Thymus (tissue), 11 donors: Measurements from ENCODE around the gene INPPL1. TPM values are rescaled to one million over a fixed set of nuclear protein-coding genes. Genes with fewer than 3 reads are reported as not detected.
A peak's percentile ranks its signal among the peaks of the same experiment; 100 is the strongest.

Experiments used
- DNase-seq, 9 donors: peaks; one replicate each; pipeline ENCODE4 v3.0.0-alpha.2; 2013; ENCODE audit warnings: low spot score in 9 of 9, low read depth in 6 of 9, missing footprints in 1 of 9
- H3K27ac ChIP-seq, 2 donors: one replicate each; pipeline ENCODE4 v1.5.1; 2013; ENCODE audit warnings: control low read depth in 1 of 2, low read depth in 1 of 2, low read length in 1 of 2, mild to moderate bottlenecking in 1 of 2, moderate library complexity in 1 of 2
- H3K27me3 ChIP-seq, 2 donors: one replicate each; pipeline ENCODE4 v1.5.1; 2013; ENCODE audit warnings: low read length in 1 of 2; ENCODE audit not compliant: control insufficient read depth in 2 of 2, insufficient read depth in 1 of 2
- H3K36me3 ChIP-seq, 2 donors: one replicate each; pipeline ENCODE4 v1.5.1; 2013; ENCODE audit warnings: low read length in 1 of 2, mild to moderate bottlenecking in 1 of 2, moderate library complexity in 1 of 2; ENCODE audit not compliant: control insufficient read depth in 2 of 2, insufficient read depth in 2 of 2
- H3K4me1 ChIP-seq, 2 donors: one replicate each; pipeline ENCODE4 v1.5.1; 2013; ENCODE audit warnings: low read length in 2 of 2; ENCODE audit not compliant: control insufficient read depth in 2 of 2, insufficient read depth in 2 of 2
- H3K4me3 ChIP-seq, 2 donors: one replicate each; pipeline ENCODE4 v1.5.1; 2013; ENCODE audit warnings: low read length in 2 of 2, control low read depth in 1 of 2, mild to moderate bottlenecking in 1 of 2
- H3K9me3 ChIP-seq, 2 donors: one replicate each; pipeline ENCODE4 v1.5.1; 2013; ENCODE audit warnings: low read length in 1 of 2, mild to moderate bottlenecking in 1 of 2; ENCODE audit not compliant: control insufficient read depth in 2 of 2, insufficient read depth in 1 of 2
- WGBS: extraction: QIAGEN DNeasy Blood & Tissue Kit; methylation state at CpG from one replicate; pipeline ENCODE4 v1.1.7; 2013; 5-methylcytosine and 5-hydroxymethylcytosine counted together
- polyA plus RNA-seq: library from polyadenylated mRNA; stranded (reverse); fragments of 200-250 nt; gene quantifications from one replicate; pipeline ENCODE4 v1.2.3, GENCODE V29; 2013
- total RNA-seq: library from RNA; stranded (reverse); fragments of 120-200 nt; gene quantifications from one replicate; pipeline ENCODE4 v1.2.4, GENCODE V29; 2013
- donor health status: healthy.

The INPPL1 gene
- total and polyA plus RNA-seq, 2 donors = 27.7 to 58.3 TPM

- Histone ChIP-seq H3K4me1 (peaks cover 0 to 2% of the 10 kb centered on the region in 2 donors), H3K27ac (no peak overlapping the region), H3K4me3 (no peak overlapping the region), H3K36me3 (peaks cover 66 to 78% of the 10 kb centered on the region in 2 donors), H3K9me3 (peaks cover 0 to 1% of the 10 kb centered on the region in 2 donors), H3K27me3 (peaks cover 15 to 16% of the 10 kb centered on the region in 2 donors)
- 98% methylated on average over 4 of the region's 4 CpGs for WGBS
- no peak for DNase-seq
These were observed 10.4 kb downstream of the INPPL1 start for GRCh38 chr11:72234920-72235319.

- DNase-seq = no peak
- 97% methylated on average over 17 of the region's 17 CpGs for WGBS
- Histone ChIP-seq H3K36me3 (peaks cover 62 to 72% of the 10 kb centered on the region in 2 donors), H3K4me1 (peaks cover 0 to 7% of the 10 kb centered on the region in 2 donors), H3K27me3 (peaks cover 21 to 22% of the 10 kb centered on the region in 2 donors), H3K4me3 (no peak overlapping the region), H3K9me3 (peaks cover 0 to 1% of the 10 kb centered on the region in 2 donors), H3K27ac (no peak overlapping the region)
These were observed 10.9 kb downstream of the INPPL1 start for GRCh38 chr11:72235351-72236057.

GRCh38 chr11:72236083-72236697 is 11.6 kb downstream of the INPPL1 start:
- H3K27ac ChIP-seq = no peak overlapping the region

GRCh38 chr11:72236774-72237111 is 12.2 kb downstream of the INPPL1 start:
- Histone ChIP-seq H3K4me1 (peaks cover 0 to 11% of the 10 kb centered on the region in 2 donors), H3K9me3 (peaks cover 0 to 1% of the 10 kb centered on the region in 2 donors), H3K27ac (no peak overlapping the region), H3K4me3 (no peak overlapping the region), H3K36me3 (peaks cover 49 to 60% of the 10 kb centered on the region in 2 donors), H3K27me3 (peaks cover 34% of the 10 kb centered on the region in 2 donors)
- no peak for DNase-seq
- 92% methylated on average over 2 of the region's 2 CpGs for WGBS

More at GRCh38 chr11:72236083-72236697, 11.6 kb downstream of the INPPL1 start:
- Histone ChIP-seq H3K9me3 (peaks cover 0 to 1% of the 10 kb centered on the region in 2 donors), H3K36me3 (peaks cover 55 to 65% of the 10 kb centered on the region in 2 donors), H3K4me1 (peaks cover 0 to 11% of the 10 kb centered on the region in 2 donors), H3K27me3 (peaks cover 28% of the 10 kb centered on the region in 2 donors), H3K4me3 (no peak overlapping the region)
- DNase-seq = no peak
- WGBS = 94% methylated on average over 4 of the region's 4 CpGs

- DNase-seq = no peak
- peaks cover 39 to 40% of the 10 kb centered on the region in 2 donors for H3K27me3 ChIP-seq
- WGBS = 97% methylated on average over 22 of the region's 22 CpGs
- H3K4me1 ChIP-seq = peaks cover 0 to 11% of the 10 kb centered on the region in 2 donors
- H3K4me3 ChIP-seq = no peak overlapping the region
- peaks cover 44 to 54% of the 10 kb centered on the region in 2 donors for H3K36me3 ChIP-seq
- no peak overlapping the region for H3K27ac ChIP-seq
- peaks cover 0 to 1% of the 10 kb centered on the region in 2 donors for H3K9me3 ChIP-seq
These were observed 12.8 kb downstream of the INPPL1 start for GRCh38 chr11:72237112-72237931.

GRCh38 chr11:72238040-72238450 is 13.5 kb downstream of the INPPL1 start:
- Histone ChIP-seq H3K27ac (no peak overlapping the region), H3K4me3 (no peak overlapping the region), H3K36me3 (peaks cover 38 to 47% of the 10 kb centered on the region in 2 donors), H3K4me1 (peaks cover 0 to 11% of the 10 kb centered on the region in 2 donors), H3K9me3 (peaks cover under 1 to 2% of the 10 kb centered on the region in 2 donors), H3K27me3 (peaks cover 43 to 47% of the 10 kb centered on the region in 2 donors)
- WGBS = 84% methylated on average over 16 of the region's 16 CpGs
- DNase-seq = peak in 2 of 9 donors; percentile 13 to 35

- peaks cover 7% of the 10 kb centered on the region in 2 donors for H3K9me3 ChIP-seq
- H3K27ac ChIP-seq = no peak overlapping the region
- WGBS = 84% methylated on average over 28 of the region's 28 CpGs
- peaks cover 31 to 40% of the 10 kb centered on the region in 2 donors for H3K36me3 ChIP-seq
- no peak for DNase-seq
- H3K4me1 ChIP-seq = peaks cover 0 to 11% of the 10 kb centered on the region in 2 donors
- no peak overlapping the region for H3K4me3 ChIP-seq
- H3K27me3 ChIP-seq = peaks cover 49 to 53% of the 10 kb centered on the region in 2 donors
These were observed 14.1 kb downstream of the INPPL1 start for GRCh38 chr11:72238492-72239312.

GRCh38 chr11:72239313-72239848 is 14.8 kb downstream of the INPPL1 start:
- peak overlapping the region in 1 of 2 donors; percentile 6 for H3K4me3 ChIP-seq
- no peak for DNase-seq
- H3K27me3 ChIP-seq = peaks cover 55 to 60% of the 10 kb centered on the region in 2 donors
- H3K4me1 ChIP-seq = peaks cover 0 to 14% of the 10 kb centered on the region in 2 donors
- H3K9me3 ChIP-seq = peaks cover 7% of the 10 kb centered on the region in 2 donors
- 14% methylated on average over 25 of the region's 25 CpGs for WGBS
- H3K36me3 ChIP-seq = peaks cover 25 to 33% of the 10 kb centered on the region in 2 donors
- no peak overlapping the region for H3K27ac ChIP-seq
